Cardiac fibroblast (primary cell): Measurements from ENCODE around the gene ARPC5L.

Experiments used
- DNase-seq, 2 donors: peaks; one replicate each; pipeline versions ENCODE4 v3.0.0 to v3.0.0-alpha.2; 2010; ENCODE audit warnings: low read depth in 2 of 2
- H3K4me3 ChIP-seq, 2 donors: replicated peaks in 1 of 2; 1 replicate in 1 of 2; 2 replicates in 1 of 2; pipeline ENCODE4 v1.5.1; 2011; ENCODE audit warnings: low read depth in 2 of 2, low read length in 2 of 2, mild to moderate bottlenecking in 2 of 2, moderate library complexity in 1 of 2
- TF ChIP-seq, protein P1 (sequence below): IDR thresholded peaks from one replicate; pipeline ENCODE4 v1.5.1; 2011; ENCODE audit warnings: low read depth, mild to moderate bottlenecking, low read length, inconsistent platforms

ARPC5L gene

DNA sequence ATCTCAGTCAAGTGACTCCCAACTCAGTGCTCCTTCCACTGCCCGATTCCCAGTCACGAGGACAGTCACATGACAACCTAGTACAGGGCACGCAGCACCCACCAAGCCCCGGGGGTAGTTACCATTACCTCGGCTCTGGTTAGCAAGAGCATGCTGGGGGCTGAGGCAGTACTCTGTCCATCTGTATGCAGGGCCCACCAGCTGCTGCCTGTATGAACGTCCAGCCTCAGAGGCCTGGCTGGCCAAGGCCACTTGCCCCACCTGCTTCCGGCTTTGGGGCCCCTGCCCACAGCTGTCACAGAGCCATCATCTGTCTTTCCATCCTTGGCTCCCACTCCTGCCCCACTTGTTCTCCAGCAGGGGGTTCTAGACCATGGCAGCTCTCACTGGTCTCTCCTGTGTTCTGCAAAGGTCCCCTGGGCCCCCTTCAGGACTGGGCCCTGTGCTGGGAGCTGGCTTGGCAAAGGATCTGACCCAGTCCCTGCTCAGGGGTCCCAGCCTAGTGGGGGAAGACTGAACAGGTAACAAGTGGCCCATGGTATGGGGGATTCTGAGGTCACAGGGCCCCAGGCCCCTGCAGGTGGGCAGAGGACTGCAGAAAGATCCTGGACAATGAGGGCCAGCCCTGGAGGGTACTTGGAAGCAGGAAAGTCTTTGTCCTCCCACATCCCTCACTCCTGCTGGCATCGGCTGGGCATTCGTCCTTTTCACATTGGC is 3.4 kb upstream of the ARPC5L start:
- H3K4me3 ChIP-seq = no peak overlapping the region
- TF ChIP-seq, protein P1, sequence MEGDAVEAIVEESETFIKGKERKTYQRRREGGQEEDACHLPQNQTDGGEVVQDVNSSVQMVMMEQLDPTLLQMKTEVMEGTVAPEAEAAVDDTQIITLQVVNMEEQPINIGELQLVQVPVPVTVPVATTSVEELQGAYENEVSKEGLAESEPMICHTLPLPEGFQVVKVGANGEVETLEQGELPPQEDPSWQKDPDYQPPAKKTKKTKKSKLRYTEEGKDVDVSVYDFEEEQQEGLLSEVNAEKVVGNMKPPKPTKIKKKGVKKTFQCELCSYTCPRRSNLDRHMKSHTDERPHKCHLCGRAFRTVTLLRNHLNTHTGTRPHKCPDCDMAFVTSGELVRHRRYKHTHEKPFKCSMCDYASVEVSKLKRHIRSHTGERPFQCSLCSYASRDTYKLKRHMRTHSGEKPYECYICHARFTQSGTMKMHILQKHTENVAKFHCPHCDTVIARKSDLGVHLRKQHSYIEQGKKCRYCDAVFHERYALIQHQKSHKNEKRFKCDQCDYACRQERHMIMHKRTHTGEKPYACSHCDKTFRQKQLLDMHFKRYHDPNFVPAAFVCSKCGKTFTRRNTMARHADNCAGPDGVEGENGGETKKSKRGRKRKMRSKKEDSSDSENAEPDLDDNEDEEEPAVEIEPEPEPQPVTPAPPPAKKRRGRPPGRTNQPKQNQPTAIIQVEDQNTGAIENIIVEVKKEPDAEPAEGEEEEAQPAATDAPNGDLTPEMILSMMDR = no peak
- no peak for DNase-seq

DNA sequence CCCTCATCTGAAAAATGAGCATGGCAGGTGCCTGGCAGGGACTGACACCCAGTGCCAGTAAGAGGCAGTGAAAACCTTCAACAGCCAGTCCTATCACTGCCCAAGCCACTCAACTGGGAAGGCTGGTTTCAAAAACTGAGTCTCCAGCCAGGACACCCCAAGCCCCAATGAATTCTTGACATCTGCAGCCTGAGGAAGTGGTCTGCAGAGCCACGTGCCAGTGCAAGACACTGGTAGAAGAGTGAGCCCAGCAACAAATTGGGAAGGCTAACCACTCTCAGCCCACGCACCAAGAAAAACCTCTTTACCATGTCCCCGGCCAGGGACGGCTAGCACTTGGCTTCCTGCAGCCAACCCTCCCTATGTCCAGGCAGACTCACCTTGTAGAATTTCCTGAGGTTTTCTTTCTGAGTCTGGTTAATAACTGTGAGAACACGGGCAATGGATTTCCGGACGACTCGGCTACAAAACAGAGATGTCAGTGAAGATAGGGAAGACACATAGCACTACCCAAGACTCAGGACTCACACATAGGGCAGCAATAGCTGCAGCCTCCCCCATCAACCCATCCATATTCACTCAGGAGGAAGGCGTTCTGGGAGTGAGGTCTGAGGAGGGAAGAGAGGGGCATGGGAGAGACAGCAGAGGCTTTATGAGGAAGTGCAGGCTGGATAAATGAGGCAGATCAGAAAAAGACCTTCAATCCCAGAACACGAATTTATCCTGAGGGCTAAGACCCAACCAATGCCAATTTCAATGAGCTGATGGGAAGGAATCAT is 1.9 kb upstream of the ARPC5L start:
- TF ChIP-seq, protein P1 = no peak
- H3K4me3 ChIP-seq = peak overlapping the region; percentile 80 to 81
- no peak for DNase-seq

DNA sequence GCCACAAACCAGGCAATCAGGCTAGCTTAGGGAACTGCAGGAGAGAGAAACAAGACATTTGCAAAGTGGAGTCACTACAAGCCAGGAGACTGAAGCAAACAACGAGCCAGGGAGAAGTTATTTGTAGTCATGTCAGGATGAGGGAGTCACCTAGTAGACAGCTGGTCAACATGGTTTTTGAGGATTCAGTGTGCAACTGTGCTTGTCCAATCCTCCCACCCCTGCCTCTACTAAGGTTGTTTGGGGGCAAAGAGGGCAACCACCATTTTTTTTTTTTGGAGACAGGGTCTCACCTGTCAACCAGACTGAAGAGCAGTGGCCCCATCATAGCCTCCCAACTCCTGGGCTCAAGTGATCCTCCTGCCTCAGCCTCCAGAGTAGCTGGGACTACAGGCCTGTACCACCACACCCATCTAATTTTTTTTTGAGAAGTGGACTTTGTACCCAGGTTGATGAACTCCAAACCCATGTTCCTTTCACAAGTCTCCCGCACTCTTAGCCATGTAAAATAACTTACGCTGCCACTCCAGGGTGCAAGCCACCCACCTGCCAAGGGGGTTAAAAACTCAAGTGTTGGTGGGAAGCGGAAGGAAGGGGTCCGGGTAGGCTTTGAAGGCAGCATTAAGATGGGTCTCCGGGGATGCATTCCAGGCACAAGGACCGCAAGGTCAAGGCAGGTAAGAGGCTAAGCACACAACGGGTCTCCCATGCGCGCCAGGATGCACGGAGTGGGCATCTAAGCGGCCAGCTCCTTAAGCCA is 1.2 kb upstream of the ARPC5L start:
- TF ChIP-seq, protein P1 = no peak
- peak overlapping the region; percentile 80 to 81 for H3K4me3 ChIP-seq
- no peak for DNase-seq

DNA sequence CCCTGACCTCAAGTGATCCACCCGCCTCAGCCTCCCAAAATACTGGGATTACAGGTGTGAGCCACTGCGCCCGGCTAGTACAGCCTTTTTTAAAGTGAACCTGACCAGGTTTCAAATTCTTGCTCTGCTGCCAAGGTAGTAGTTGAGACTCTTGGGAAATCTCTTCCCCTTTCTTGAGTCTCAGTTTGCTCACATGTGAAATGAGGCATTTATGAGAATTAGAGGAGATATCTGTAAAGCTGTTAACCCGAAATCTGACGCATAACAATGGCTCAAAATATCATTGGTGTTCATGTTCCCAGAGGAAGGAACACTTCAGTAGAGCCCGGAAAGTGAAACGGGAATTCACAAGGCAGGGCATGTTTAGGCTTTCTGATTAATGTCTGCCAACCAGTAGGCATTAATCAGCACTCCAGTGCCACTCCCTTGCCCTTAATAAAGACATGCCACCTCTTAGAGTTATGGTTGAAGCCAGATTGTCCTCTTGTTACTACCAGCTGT is 1.5 kb downstream of the ARPC5L start:
- DNase-seq = no peak
- TF ChIP-seq, protein P1 = no peak
- H3K4me3 ChIP-seq = no peak overlapping the region

DNA sequence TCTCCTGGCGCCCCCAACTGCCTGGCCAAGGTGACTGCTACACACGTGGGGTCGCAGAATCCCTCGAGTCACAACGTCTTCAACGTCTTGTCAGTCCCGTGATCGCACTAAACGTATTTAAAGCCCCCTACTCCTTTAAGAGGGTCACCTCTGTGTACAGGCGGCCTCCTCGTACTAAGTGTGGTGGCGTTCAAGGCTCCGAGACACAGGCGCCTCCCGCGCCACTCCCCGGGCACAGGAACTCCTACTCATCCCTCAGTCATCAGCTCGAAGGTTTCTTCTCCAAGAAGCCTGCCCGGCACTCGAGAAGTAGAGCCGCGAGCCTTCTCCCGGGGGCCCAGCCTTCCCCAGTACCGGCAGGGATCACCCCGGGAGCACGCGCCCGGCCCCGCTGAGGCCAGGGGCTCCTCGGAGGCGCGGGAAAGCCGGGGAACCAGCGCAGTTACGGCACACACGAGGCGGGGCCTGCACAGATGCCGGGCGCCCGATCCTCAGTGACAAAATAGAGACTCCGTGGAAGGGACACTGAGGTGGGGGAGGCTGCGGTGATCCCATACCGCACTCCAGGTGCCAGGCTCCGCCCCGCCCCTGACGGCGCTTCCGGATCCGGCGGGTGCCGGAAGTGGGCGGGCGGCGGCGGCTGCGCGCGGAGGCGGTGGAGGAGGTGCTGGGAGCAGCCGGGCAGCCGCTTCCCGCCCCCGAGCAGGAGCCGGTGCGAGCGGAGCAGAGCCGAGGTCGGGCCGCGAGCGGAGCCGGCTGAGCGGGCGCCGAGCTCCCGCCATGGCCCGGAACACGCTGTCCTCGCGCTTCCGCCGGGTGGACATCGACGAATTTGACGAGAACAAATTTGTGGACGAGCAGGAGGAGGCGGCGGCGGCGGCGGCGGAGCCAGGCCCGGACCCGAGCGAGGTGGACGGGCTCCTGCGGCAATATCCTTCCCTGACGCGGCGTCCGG is 6.9 kb downstream of the ARPC5L start:
- TF ChIP-seq, protein P1 = no peak
- H3K4me3 ChIP-seq = peak overlapping the region; percentile 75 to 99
- DNase-seq = peak; percentile 77 to 84
